ENCODE results near the gene BRF1.

Gene BRF1

DNA sequence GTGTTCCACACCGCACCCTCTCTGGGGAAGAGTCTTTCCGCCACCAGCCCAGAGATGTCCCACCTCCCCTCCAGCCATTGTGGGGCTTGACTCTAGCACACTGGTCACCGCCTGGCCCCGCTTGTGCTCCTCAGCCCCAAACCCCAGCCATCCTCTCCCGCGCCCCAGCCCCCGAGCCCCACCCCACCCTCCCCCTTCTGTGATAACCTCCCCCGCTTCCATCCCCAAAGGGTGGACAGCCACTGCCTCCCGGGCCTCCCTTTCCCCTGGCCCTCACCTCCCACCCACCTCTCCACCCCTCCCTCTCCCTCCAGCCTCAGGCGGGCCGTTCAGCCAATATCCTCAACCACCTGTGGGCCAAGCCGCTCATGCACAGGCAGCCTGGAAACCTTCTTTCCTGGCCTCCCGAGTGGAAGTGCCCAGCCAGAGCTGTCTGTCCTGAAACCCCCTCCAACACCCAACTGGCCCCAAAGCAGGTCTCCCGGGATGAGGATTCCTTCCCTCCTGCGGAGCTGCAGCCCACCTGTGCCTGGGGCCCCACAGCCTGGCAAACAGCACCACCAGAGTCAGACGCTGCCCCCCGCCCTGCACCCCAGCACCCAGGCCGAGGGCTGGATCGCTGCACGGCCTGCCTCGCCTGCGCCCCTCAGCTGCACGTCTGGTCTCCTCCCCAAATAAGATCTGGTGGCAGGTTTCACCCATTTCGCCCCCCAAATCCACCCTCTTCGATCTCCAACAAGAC is 92.6 kb downstream of the BRF1 start:
- no peak for DNase-seq

GRCh38 chr14:105207460-105207901 is 93.3 kb downstream of the BRF1 start:
- DNase-seq, result no peak

GRCh38 chr14:105206873-105207272 is 93.9 kb downstream of the BRF1 start:
- no peak for DNase-seq

DNA sequence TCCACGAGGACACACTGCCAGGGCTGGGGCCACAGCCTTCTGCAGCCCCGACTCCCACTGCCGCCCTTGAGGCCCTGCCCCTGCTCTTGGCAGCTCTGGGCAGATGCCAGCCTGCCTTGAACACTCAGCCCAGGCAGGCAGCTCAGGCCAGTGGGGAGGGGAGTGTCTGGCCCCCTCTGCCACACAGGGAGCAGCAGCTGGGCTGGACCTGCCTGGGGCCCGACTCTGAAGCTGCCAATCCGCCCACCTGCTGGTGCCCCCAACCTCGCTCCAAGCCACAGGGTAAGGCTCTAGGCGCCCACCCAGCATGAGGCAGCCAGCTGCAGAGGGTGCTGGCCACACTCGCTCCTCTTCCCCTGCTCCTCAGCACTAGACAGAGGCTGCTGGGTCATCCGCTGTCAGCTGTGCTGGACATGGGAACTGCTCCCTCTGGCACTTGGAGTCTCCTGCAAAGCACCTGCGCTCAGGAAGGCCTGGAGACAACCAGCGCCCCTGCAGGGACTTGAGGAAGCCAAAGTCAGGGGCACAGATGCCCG is 95.1 kb downstream of the BRF1 start:
- DNase-seq, result no peak

GRCh38 chr14:105204931-105205672 is 95.7 kb downstream of the BRF1 start:
- no peak for DNase-seq

DNA sequence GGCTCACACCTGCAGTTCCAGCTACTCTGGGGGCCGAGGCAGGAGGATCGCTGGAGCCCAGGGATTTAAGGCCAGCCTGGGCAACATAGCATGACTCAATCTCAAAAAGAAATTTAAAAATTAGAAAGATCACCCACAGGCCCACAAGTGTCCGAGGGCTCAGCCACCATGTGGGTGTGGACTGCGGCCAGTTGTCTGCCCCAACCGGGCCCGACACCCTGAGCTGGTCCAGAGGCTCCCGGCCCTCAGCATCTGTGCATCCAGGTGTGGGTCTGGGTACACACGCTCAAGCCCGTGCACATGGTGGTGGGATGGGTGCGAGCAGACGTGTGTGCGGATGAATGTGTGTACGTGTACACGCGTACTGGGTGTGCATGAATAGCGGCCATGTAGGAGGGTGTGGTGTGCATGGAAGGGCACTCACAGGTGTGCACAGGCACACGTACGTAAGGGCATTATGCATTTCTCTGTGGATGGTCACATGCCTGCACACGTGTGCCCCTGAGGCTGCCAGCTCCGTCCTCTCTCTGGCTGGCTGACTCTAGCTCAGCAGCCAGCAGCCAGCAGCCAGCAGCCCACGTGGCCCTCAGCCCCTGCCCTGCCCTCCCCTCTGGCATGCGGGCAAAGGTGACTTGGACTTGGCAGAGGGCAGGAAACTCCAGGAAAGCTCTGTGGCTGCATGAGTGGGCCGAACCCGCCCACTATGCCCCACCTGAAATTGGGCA is 96.4 kb downstream of the BRF1 start:
- DNase-seq, result no peak

GRCh38 chr14:105203701-105204100 is 97.1 kb downstream of the BRF1 start:
- DNase-seq, result no peak

DNA sequence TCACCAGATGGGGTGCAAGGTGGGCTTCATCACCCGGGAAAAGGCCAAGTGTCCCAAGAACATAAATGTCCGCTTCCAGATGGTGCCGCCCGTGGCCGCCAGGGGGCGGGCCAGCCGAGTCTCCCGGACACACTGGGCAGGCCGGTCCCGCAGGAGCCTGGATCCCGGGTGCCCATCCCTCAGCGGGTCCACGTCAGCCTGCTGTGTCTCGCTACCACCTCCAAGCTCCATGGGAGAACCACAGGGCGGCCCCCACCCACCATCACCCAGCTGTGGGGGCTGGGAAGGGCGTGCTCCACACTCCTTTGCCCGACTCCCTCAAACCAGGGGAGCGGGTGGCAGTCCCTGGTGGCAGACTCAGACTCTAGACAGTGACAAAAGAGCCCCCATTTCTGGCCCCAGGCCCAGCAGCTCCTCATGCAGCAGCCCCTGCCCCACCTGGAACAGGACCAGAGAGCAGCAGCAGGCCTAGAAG is 97.7 kb downstream of the BRF1 start:
- peak; percentile 74 for DNase-seq

DNA sequence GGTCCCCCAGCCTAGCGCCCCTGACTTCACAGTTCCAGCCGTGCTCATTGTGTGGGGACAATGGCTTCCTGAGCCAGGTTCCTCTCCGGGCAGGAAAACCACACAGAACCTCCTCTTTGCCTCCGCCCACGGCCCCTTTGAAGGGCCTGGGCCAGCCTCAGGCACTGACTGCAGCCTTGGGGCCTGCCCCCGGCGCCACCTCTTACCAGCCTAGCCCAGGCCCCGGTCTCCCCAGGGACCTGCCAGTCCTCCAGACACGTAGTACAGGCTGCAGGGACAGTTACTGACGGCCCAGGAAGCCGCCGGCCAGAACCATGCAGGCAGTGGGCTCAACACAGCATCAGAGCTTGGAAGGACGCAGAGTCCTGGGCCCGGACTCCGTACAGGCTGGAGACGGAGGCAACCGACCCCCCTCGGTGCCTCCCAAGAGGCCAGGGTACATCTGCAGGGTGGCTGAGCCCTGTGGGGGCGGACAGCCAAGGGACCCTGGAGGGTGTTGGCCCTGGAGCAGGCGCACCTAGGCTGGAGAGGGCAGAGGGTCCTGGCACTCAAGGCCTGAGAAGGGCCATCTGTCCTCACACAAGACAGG is 98.8 kb downstream of the BRF1 start:
- DNase-seq, result peak; percentile 51

- DNase-seq, result no peak
These were observed 99.5 kb downstream of the BRF1 start for GRCh38 chr14:105201156-105201924.

DNA sequence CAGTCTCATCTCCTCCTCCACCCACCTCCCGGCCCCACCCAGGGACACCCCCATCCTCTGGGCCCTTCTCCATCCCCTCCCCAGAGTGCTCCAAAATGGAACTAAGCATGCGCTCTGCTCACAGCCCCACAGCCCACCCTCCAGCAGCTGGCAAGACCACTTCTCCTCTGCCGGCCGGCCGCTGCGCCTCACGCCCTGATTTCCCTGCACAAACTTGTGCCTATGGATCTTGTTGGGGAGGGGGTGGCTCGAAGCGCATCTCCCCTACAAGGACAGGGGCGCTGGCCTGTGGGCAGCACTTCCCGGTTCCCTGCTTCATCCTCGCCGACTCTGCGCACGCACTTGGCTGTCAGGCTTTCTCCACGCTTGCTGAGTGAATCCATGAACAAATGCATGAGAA is 100.2 kb downstream of the BRF1 start:
- no peak for DNase-seq

- no peak for DNase-seq
These were observed 100.7 kb downstream of the BRF1 start for GRCh38 chr14:105200074-105200473.

- DNase-seq, result no peak
These were observed 101.7 kb downstream of the BRF1 start for GRCh38 chr14:105199093-105199492.

GRCh38 chr14:105198588-105198987 is 102.2 kb downstream of the BRF1 start:
- DNase-seq, result no peak

GRCh38 chr14:105197211-105197641 is 103.6 kb downstream of the BRF1 start:
- DNase-seq, result no peak

GRCh38 chr14:105196265-105196960 is 104.4 kb downstream of the BRF1 start:
- no peak for DNase-seq

- peak; percentile 52 for DNase-seq
These were observed 105.1 kb downstream of the BRF1 start for GRCh38 chr14:105195522-105196264.

GRCh38 chr14:105195051-105195450 is 105.8 kb downstream of the BRF1 start:
- no peak for DNase-seq

DNA sequence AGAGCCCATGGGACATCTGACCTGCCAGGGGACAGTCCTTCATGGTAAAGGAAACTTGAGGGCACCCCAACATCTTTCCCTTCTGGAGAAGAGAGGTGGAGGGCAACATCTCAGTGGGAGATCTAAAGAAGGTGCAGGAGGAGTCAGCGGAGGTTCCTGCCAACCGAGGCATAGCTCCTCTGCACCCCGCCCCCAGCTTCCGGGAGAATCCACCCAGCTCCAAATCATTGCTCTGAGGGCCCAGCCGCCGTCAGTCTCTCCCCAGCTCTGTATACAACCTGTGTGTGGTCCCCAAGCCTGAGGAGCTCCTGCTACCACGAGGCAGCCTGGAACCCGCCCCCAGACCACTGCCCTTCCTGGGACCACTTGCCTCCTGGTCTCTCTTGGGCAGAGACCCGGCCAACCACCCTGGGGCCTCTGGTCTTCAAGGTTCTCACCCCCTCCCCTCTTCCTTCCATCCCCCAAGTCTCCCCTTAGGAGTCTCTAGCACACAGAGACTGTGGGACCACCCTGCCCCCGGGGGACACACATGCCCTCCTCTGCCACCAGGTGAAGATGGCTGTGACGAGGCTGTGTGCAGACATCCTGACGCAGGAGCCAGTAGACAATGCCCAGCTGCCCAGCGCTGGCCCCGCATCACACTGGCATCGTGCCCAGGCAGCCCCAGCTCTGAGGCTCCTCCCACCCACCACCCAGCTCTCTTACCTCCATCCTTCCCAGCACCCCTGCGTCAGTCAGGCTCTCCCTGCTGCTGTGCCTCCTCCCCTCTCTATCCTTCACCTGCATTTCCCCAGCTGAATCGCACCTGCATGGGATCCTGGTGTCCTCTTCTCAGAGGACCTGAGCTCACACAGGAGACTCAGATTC is 106.7 kb downstream of the BRF1 start:
- peak; percentile 58 for DNase-seq

Measured in CD4-positive, alpha-beta T cell treated with Interleukin-6 for 4 hours (primary cell).